Panc1 (cell line): Measurements from ENCODE around the gene ZNF708. TPM values are rescaled to one million over a fixed set of nuclear protein-coding genes. Genes with fewer than 3 reads are reported as not detected.

Experiments
- ATAC-seq: fragments of 200-7000 bp; cut with Tn5 transposase; 2 replicates; pipeline ENCODE4 v1.9.1; 2020; ENCODE audit warnings: mild to moderate bottlenecking, moderate library complexity
- BruUV-seq: library from RNA; stranded (reverse); fragments of 400-500 nt; replicated peaks from 2 replicates; lab custom pipeline; 2021; lab: Mats Ljungman, UMichigan
- CTCF ChIA-PET: fragments of 300-600 bp; sonication (Branson Sonifier 250); formaldehyde crosslinking; loops from one replicate; lab custom pipeline; 2022; ENCODE audit warnings: antibody characterized with exemption; lab: Charles Lee
- POLR2A ChIA-PET: fragments of 300-600 bp; sonication (Branson Sonifier 250); formaldehyde crosslinking; loops from one replicate; lab custom pipeline; 2022; ENCODE audit warnings: antibody characterized with exemption; lab: Charles Lee
- DNase-seq: peaks from one replicate; pipeline ENCODE4 v3.0.0-alpha.2; 2010; ENCODE audit warnings: low read depth, low spot score
- H3K27ac ChIP-seq: 2 replicates; pipeline ENCODE4 v1.5.1; 2011; ENCODE audit warnings: mild to moderate bottlenecking, low read length, inconsistent platforms
- H3K27me3 ChIP-seq: fragments of 200-500 bp; sonication (Bioruptor generic); 2 replicates; pipeline ENCODE4 v1.6.0; 2014; ENCODE audit warnings: low read length, inconsistent platforms; ENCODE audit not compliant: control insufficient read depth, insufficient read depth
- H3K36me3 ChIP-seq: fragments of 200-500 bp; sonication (Bioruptor generic); 2 replicates; pipeline ENCODE4 v1.5.1; 2014; ENCODE audit warnings: inconsistent platforms, mild to moderate bottlenecking, low read length, moderate library complexity; ENCODE audit not compliant: control insufficient read depth, insufficient read depth
- H3K4me1 ChIP-seq: 2 replicates; pipeline ENCODE4 v1.5.1; 2011; ENCODE audit warnings: inconsistent platforms, mild to moderate bottlenecking, low read length, moderate library complexity; ENCODE audit not compliant: control insufficient read depth, insufficient read depth
- H3K4me3 ChIP-seq, 2 experiments: 2 replicates each; pipeline ENCODE4 v1.5.1; 2011 to 2012; ENCODE audit warnings: low read depth in 2 of 2, low read length in 2 of 2, mild to moderate bottlenecking in 2 of 2, inconsistent platforms in 1 of 2, moderate library complexity in 1 of 2
- H3K9me3 ChIP-seq: fragments of 200-500 bp; sonication (Bioruptor generic); 2 replicates; pipeline ENCODE4 v1.5.1; 2014; ENCODE audit warnings: low read depth, mild to moderate bottlenecking, inconsistent platforms, low read length, moderate library complexity; ENCODE audit not compliant: control insufficient read depth, insufficient read depth
- CTCF ChIP-seq: fragments of 450-650 bp; IDR thresholded peaks from 2 replicates; pipeline ENCODE4 v1.5.1; 2017; ENCODE audit warnings: mild to moderate bottlenecking
- POLR2AphosphoS5 ChIP-seq: IDR thresholded peaks from 2 replicates; pipeline ENCODE4 v1.6.1; 2012; ENCODE audit warnings: mild to moderate bottlenecking, low read depth, low read length, moderate library complexity
- REST ChIP-seq, 2 experiments: IDR thresholded peaks; 2 replicates each; pipeline ENCODE4 v1.6.1; 2011 to 2012; ENCODE audit warnings: low read depth in 2 of 2, control low read depth in 1 of 2, low read length in 1 of 2, mild to moderate bottlenecking in 1 of 2, moderate library complexity in 1 of 2; ENCODE audit not compliant: insufficient read depth in 1 of 2
- SIN3A ChIP-seq: IDR thresholded peaks from 2 replicates; pipeline ENCODE4 v1.6.1; 2012; ENCODE audit warnings: low read depth, mild to moderate bottlenecking, low read length, moderate library complexity, borderline replicate concordance; ENCODE audit not compliant: insufficient read depth
- TCF7L2 ChIP-seq: IDR thresholded peaks from 2 replicates; pipeline ENCODE4 v1.6.1; 2011; ENCODE audit warnings: mild to moderate bottlenecking, low read depth, low read length, inconsistent platforms
- in situ Hi-C: cut with HindIII; loops from 2 replicates; pipeline ENCODE4 v1.10.0; 2016; ENCODE audit warnings: low sequenced_read_pairs, low pct_unique_long_range_greater_than_20kb
- intact Hi-C: fragments of 100-400 bp; cut with micrococcal nuclease; formaldehyde crosslinking; loops from one replicate; pipeline ENCODE4 v1.10.0; 2022; ENCODE audit not compliant: unreplicated experiment
- total RNA-seq: library from RNA; stranded (reverse); gene quantifications from one replicate; pipeline ENCODE4 v1.2.1, GENCODE V29; 2021; ENCODE audit not compliant: unreplicated experiment

The ZNF708 gene
- total RNA-seq, 1 experiment from 2014 or later, result 8.3 TPM

- Histone ChIP-seq H3K36me3 (no peaks in the 10 kb centered on the region), H3K9me3 (no peaks in the 10 kb centered on the region), H3K27ac (no peak overlapping the region), H3K4me1 (no peaks in the 10 kb centered on the region), H3K27me3 (no peaks in the 10 kb centered on the region), H3K4me3 (no peak overlapping the region)
- DNase-seq (no peak), ATAC-seq (no peak)
- TF ChIP-seq REST (IDR thresholded peaks at IDR 0.05; ENCODE audit: insufficient read depth in 1 of 2, low read depth in 2 of 2, low read length in 1 of 2) (no peak), POLR2AphosphoS5 (no peak), SIN3A (no peak), CTCF (no peak), TCF7L2 (no peak)
- BruUV-seq, result no TSS peak
- intact Hi-C loops (no loop called here), in situ Hi-C loops (no loop called here)
- CTCF ChIA-PET, result interaction anchor here (0.5 to 0.6 kb wide), 2 partner anchors 107 to 161 kb away, joined by 3 to 7 read pairs; no protein-coding TSS in a partner anchor
- POLR2A ChIA-PET, result no interaction called here
Measured at GRCh38 chr19:21322528-21322927, 6.7 kb downstream of the ZNF708 start.

- H3K27me3 ChIP-seq, result no peaks in the 10 kb centered on the region
- no peak overlapping the region for H3K27ac ChIP-seq
- no peak for TF ChIP-seq POLR2AphosphoS5
- no peak for TF ChIP-seq TCF7L2
- TF ChIP-seq REST (IDR thresholded peaks at IDR 0.05; ENCODE audit: insufficient read depth in 1 of 2, low read depth in 2 of 2, low read length in 1 of 2), result no peak
- no peak for TF ChIP-seq CTCF
- TF ChIP-seq SIN3A, result no peak
- in situ Hi-C loops (no loop called here), intact Hi-C loops (no loop called here)
- H3K36me3 ChIP-seq, result no peaks in the 10 kb centered on the region
- POLR2A ChIA-PET, result no interaction called here
- ATAC-seq (no peak), DNase-seq (no peak)
- H3K4me1 ChIP-seq, result no peaks in the 10 kb centered on the region
- H3K4me3 ChIP-seq, result no peak overlapping the region
- BruUV-seq, result no TSS peak
- CTCF ChIA-PET, result interaction anchor here (0.5 kb wide), 1 partner anchor 162 kb away, joined by 3 read pairs; no protein-coding TSS in a partner anchor
- no peaks in the 10 kb centered on the region for H3K9me3 ChIP-seq
Measured at GRCh38 chr19:21321996-21322395, 7.2 kb downstream of the ZNF708 start.
